Measurements from ENCODE around the gene KCNC2.

DNA sequence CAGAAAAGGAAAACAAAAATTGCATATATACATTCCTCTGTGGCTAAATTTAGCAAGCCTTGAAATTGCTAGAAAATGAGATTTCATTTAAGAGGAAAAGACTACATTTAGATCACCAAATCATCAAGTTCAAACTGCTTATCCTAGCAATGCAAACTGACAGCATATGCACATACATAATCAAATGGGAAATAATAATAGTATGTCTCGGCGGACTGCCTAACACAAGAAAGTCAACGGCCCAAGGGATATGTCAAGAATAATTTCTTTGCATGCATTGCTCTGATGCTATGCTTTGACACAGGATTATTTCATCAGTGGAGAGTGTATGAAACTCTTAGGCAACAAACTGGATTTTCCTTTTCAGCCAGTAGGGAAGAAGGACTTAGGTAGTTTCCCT, 107.9 kb downstream of the KCNC2 start:
- TF ChIP-seq ZBTB7A (IDR thresholded peaks at IDR 0.05; ENCODE audit: borderline replicate concordance, control insufficient read depth, low read depth, low read length) (no peak), POLR3A (IDR thresholded peaks at IDR 0.05; ENCODE audit: borderline replicate concordance, extremely low read depth, insufficient read depth, insufficient read length) (no peak), ARID1B (IDR thresholded peaks at IDR 0.05) (no peak), NONO (IDR thresholded peaks at IDR 0.05; ENCODE audit: low read depth in 2 of 2, low read length in 1 of 2) (no peak), CTCF (IDR thresholded peaks at IDR 0.05 in 2 of 3, conservative IDR thresholded peaks at IDR 0.05 in 1 of 3; ENCODE audit: insufficient read depth in 2 of 3, low read depth in 1 of 3, low read length in 3 of 3) (no peak), TCF7 (IDR thresholded peaks at IDR 0.05; ENCODE audit: borderline replicate concordance) (no peak), NR2C1 (IDR thresholded peaks at IDR 0.05) (no peak), NR2C1 (tag; IDR thresholded peaks at IDR 0.05) (no peak), ZNF121 (CRISPR knock-in tag; conservative IDR thresholded peaks at IDR 0.05) (no peak)
